T-helper 2 cell (primary cell): ENCODE data around the gene DLG2.
"Not testable (repeated sequence)": the region's sequence is repeated elsewhere in the genome, so short reads cannot be mapped to it uniquely, and the experiment has no call there.

Experiments used
- DNase-seq, 5 experiments: peaks; one replicate each; pipeline versions ENCODE4 v3.0.0 to v3.0.0-alpha.2; 2012 to 2022

Gene DLG2

DNA sequence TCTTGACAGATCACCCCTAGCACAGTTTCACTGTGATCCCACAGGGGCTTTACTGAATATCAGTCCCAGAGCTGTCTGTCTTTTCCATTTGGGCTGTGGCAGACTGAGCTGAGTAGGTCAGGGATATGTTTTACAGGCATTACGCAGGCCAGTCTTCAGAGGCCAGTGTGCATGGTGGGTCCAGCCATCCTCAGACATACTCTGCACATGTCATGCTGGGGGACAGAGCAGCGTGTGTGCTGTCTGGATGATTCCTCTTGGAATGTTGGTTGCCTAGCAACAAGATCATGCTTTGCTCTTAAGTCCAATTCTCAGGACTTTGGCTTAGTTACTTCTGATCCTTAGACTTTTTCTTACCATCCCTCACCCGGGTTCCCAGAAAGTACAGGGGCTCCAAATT lies 736.5 kb downstream of the DLG2 start:
- no peak for DNase-seq

DNA sequence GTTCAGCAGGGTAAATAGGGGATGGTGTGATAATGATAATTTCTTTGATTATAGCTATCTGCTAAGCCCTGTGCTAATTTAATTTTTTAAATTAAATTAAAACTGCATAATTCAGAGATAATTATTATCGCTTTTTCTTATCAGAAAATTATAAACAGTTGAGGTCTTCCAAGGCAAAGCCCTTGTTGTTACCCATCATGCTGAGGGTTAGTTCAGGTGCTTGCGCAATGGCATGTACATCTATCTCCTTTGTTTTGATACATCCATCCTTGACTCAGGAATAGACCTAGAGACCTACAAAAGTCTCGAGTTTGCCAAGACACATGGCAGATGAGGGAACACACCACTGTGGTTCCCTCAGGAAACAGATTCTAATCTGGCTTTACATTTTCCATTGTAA lies 737.6 kb downstream of the DLG2 start:
- DNase-seq, result no peak

DNA sequence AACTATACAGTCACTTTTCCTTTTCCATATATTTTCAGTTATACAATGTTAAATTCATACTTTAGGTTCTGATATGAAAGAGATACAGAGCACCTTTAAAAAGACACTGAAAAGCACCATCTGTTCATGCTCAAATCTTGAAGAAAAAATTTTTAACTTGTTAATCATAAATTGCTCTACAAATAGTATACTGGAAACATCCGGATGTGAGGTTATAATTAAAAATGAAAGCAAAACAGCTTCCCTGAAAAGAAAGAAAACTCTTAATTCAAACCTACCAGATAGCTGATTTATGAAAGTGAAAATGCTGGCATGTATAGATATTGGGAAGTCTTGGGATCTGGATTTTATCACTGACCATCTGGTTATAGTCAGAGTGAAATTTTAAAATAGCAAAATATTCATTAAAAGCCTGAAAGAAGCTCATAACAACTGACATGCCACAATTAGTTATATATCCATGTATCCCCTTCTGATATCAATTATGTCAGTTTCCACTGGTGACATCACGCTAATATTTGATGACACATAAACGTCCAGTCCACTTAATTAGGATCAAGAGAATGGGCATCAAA lies 740.0 kb downstream of the DLG2 start:
- DNase-seq, result no peak

DNA sequence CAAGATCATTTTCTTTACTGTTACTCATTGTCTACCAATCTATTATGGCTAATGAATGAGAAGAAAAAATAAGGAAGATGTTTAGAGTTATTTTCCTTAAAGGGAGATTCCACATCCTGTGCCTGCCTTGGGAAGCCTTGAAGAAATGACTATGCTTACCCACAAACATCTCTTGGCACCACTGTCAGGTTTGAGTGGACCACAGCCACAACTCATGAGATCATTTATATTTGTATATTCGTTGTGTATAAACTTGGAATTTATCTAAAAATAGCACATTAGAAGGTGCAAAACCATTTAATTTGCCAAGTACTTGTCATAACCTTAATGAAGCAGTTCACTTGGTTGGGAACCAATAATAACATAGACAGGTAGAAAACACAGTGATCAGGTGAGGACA lies 740.8 kb downstream of the DLG2 start:
- DNase-seq, result no peak

DNA sequence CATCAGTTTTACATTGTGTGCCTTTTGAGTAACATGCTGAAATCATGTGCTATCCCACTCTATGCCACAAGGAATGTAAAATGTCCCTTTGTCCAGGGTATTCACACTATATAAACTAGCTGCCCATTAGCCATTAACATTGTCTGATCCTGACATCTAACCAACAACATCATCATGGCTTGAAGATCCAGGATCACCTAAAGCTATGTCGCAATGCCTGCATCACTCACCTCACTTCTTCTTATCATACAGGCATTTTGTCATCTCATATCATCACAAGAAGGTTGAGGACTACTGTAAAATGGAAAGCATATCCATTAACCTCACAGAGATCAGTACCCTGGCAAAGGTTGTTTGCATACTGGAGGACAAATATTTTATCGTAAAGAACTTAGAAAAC lies 742.3 kb downstream of the DLG2 start:
- no peak for DNase-seq

DNA sequence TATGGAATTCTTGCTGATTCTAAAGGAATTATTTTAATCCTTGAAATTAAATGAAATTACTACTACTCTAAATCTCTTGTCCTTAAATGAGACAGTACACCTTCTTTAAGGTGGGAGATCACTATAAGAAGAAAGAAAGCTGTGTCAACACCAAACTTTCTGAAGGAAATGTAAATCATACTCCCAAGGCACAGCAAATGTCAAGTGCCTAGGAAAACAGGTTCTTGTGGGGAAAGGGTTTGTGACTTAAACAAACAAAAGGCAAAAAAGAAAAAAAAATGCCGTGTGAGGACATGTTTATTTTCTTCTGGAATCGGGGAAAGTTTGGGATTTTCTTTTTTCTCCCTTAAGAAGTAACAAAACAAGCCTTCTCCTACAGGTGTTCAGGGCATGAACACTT lies 745.1 kb downstream of the DLG2 start:
- no peak for DNase-seq

DNA sequence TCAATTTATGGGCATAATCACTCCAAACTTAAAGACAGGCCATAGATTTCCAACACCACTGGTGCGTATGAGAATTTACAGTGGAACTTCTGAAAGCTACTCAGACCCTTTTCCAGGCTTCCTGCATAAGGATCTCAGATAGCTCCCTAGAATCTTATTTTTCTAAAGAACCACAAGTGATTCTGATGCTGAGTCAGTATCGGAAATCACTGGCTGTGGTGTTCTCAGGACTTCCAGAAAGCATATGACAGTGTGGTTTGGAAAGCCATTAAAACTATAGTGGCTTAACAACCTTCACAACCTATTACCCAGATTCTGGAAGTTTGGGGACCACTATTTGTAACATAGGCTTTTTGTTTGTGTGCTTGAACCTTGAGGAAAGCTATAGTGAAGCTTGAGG lies 756.0 kb downstream of the DLG2 start:
- DNase-seq, result no peak

DNA sequence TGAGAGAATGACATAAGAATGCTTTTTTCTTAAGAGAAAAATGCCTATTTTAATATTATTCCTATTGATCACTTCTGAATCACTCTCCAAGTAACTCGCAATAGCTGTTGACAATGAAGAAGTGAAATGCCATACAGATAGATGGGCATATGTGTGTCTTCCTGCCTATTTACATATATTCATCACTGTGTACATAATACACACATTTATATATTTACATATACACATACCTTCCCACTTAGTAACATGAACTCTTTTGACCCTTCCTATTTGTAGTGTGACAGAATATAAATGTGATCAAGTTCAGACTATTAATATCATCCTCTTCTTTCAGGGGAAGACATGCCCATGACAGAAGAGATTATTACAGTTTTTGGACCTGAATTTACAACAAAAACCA lies 756.7 kb downstream of the DLG2 start:
- DNase-seq, result no peak

DNA sequence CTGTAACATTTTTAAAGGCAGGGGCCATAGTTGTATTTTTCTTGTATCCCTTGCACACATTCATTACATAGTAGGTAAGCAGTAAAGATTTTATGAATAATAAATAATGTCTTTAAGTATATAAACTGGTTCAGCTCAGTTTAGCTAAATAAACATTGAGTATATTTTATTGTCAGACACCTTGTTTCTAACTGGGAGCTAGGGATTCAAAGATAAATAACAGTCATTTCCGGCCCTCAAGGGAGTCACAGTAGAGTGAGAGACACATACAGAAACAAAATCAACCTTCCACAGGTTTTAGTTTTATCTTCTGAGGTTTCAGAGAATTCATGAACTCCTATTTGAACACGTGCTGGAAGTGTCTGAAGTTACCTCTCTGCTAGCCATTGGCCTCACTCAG lies 760.2 kb downstream of the DLG2 start:
- no peak for DNase-seq

DNA sequence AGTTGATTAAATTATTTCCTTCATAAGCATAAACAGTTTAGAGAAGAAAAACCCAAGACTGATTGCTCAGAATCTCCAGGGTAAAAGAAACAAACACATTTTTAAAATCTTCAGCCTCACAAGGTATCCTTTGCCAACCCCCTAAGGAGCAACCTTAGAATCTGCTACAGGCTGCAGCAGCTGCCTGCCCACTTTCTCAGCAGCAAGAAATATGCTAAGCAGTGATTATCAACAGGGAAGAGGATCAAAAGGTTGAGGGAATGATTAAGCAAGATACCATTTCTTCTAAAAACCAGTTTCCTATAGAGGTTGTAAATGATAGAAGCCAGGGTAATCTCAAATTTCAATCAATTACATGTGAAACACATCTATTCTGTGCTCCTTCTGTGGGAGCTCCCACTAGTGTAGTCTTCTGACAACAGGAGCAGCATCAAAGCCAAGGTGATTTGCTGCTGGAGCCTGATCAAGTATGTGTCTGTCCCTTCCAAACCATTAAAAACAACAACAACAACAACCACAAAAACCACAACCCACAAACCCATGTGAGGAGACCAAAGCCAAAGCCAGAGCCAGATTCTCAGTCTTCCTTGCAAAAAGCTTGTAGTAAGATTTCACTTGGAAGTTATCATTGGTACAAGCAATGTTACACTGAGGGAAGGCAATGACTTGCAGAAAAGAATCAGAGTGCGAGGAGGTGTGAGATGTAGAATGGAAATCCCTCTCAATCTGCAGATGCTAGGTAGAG lies 761.2 kb downstream of the DLG2 start:
- DNase-seq, result no peak

DNA sequence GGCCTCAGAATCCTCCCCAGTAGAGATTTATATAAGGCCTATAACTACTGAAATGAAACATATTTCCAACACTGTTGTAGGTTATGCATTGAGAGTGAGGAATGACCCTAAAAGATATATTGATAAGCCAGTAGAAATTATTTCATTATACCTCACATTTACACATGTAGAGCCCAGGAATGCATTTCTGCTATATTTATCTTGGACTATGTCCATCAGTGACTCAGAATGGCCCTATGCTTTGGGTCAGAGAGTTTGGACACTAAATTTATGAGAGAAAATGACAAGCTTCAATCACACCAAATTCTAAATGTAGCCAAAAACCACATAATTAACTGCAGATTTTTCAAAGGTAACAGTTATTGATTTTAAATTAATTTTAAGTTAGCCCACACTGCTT lies 761.9 kb downstream of the DLG2 start:
- no peak for DNase-seq

DNA sequence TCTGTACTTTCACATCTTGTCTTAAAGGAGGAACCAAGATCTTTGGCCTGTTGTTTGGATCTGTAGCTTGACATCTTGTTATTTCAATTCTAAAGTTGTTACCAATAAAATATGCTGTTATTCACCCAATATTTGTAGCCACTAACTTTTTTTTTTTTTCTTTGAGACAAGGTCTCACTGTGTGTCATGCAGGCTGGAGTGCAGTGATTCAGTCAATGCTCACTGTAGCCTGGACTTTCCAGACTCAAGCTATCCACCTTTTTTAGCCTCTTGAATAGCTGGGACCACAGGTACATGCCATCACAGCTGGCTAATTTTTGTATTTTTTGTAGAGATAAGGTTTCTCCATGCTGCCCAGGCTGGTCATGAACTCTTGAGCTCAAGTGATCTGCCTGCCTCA lies 769.4 kb downstream of the DLG2 start:
- no peak for DNase-seq

DNA sequence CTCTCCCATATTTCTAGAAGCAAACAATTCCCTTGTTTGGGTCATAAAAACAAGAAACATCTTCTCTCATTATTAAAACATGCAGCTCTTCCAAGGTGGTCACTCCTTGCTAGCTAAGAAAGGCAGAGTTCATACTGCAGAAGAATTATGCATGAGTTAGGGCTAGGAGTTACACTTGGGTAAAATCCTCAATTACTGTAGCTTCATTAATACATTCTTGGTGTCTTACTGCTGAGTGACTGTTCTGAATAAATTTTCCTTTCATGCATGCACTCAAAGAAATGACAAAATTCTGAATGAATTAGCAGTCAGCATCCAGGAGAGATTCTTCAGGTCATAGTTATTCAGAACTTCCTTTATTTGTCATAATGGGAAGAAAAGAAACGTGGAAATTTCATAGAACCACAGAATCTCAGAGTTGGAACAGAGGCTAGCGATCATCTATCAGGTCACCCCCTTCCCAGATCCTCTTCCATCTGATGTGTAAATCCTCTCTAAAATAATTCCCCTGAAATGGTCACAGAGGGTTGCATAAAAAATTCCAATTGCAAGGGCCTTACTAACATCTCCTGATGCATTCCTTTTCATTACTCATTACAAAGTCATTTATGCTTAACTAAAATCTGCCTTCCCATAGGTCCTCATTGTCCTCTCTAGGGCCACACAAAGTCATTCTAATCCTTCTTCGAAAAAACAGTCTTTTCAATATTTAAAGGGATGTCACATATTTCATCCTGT lies 771.5 kb downstream of the DLG2 start:
- DNase-seq, result no peak

DNA sequence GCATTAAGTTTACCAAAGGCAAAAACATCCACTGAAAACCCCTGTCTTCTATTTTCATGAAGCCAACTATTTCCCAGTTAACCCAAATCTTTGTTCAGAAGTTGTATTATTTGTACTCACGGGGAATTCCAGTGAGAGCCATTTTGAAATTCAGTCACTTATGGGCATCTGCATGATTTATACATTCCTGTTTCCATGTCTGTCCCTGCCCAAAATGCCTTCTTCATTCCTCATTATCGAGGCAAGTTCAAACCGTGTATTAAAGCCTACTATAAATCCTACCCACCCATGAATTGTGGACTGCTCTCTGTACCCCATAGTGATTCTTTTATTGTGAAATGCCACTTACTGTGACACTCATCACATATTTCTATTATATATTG lies 772.7 kb downstream of the DLG2 start:
- no peak for DNase-seq

DNA sequence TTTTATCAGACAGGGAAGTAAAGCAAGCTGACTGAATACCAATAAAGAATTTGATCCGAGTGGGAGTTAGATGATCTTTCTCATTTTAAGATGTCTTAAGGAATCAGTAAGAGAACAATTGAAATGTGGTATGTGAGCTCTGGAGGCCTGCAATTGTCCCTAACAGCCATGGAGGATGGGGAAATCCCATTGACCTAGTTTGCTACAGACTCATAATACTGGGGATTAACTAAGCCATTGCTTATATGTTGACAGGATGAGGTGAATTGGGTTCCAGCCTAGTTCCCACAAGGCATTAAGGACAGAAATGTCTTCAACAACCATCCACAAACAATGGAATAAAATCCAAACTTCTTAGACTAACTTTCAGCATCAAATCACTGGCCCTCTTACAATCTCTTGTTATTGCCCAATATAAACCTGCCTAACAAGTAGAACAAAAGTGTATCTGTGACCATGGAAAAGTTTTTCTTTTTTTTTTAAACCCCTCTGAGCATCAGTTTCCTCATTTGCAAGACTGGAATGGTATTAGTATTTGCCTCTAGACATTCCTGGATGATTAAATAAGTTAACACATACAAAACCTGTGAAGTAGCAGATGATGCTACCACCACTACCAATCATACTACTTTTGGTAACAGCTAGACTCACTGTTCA lies 773.2 kb downstream of the DLG2 start:
- no peak for DNase-seq

DNA sequence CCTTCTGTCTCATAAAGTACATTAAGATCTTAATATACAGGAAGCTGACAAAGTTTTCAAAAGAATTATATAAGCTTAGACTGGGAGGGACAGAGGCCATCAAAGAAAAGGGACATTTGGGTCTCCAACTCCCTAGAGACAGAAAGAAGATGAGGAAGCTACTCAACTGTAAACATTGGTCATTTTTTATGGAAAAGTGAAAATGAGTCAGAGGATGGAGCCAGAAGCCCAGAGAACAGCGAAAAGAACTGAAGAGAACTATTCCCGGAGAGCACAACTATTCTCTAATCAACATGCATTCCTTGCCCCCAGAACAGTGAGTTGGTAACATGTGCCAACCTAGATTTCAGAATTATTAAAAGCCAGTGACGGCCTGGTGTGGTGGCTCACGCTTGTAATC lies 779.3 kb downstream of the DLG2 start:
- DNase-seq, result no peak

DNA sequence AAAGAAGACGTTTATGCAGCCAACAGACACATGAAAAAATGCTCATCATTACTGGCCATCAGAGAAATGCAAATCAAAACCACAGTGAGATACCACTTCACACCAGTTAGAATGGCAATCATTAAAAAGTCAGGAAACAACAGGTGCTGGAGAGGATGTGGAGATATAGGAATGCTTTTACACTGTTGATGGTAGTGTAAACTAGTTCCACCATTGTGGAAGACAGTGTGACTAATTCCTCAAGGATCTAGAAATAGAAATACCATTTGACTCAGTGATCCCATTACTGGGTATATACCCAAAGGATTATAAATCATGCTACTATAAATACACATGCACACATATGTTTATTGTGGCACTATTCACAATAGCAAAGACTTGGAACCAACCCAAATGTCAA lies 786.9 kb downstream of the DLG2 start:
- not testable (repeated sequence) for DNase-seq

DNA sequence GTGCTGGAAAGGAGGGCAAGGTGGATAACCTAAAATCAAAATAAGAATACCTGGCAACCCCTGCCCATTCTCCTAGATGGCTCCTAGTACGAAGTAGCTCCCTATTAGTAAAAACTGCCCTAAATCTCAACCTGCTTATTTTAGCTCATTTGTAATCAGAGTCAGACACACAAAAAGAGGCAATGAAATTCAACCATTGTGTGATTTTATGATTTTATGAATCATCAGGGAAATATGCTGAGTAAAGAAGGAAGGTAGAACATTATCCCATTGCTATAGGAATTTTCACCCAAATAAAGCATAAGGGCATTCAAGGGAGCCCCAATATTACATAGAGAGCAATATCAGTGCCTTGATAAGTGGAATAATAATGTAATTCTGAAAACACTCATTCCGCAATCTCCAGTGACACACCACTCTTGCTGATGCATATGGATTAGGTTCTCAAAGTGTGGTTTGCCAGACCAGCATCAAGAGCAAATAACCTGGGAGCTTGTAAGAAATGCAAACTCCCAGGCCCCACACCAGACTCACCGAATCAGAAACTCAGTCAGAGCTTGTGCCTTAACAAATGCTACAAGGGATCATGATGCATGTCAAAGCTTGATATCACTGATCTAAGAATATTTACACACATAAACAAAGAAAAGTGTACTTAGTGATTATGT lies 789.6 kb downstream of the DLG2 start:
- DNase-seq, result no peak

DNA sequence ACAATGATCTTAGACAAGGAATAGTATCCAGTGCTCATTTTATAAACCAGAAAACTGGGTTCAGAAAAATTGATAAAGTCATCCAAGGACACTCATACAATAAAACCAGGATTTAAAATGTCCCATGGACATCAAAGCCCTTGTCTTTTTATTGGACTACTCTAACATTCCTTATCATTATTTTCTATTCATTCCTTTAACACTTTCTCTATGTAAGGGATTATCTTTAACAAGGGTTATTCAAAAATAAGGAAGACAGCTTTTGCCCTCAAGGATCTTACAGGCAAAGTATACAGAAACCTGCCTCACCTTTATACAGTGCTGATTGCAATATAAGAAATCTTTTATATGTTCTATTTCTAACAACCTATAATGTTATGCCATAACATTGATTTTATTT lies 790.8 kb downstream of the DLG2 start:
- DNase-seq, result no peak

DNA sequence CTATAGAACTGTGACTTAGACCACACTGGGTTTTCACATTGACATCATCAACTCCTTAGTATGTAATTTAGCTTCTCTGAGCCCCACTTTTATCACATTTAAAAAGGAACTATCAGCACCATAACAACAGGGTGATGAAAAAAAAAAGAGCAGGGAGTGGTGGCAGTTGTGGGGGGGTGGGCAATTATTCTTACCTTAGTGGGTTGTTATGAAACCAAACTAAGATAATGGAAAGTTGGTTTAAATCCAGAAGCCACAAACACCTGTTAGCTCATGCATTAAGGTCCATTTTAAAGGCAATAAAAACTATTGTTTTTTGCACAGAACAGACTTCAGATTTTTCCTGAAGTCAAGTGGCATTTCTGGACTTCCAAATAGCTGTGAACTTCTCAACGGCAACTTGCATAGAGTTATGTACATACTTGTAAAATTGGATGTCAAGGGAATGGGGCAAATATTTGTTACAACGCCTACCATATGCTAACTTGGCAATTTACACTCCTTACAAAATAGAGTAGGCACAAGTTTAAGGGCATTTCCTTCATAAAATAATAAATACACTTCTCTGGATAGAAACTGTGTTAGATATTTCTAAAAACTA lies 793.6 kb downstream of the DLG2 start:
- DNase-seq, result no peak

DNA sequence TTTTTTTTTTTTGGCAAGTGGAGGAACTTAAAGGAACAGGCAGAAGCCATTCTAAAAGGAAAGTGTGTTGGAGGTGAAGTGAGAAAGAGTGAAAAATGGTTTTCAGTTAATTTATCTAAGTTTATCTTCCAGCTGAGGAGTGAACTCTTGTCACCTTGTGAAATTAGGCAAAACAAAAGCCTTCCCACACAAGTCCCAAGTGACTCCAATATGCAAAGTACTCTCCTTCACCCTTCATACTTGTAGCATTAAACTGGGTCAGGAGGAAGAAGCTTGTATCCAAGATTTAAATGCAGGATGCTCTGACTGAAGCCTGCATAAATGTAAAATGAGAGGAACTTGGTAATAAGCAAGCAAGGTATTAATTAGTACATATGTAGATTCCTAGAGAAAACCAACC lies 796.8 kb downstream of the DLG2 start:
- DNase-seq, result no peak

DNA sequence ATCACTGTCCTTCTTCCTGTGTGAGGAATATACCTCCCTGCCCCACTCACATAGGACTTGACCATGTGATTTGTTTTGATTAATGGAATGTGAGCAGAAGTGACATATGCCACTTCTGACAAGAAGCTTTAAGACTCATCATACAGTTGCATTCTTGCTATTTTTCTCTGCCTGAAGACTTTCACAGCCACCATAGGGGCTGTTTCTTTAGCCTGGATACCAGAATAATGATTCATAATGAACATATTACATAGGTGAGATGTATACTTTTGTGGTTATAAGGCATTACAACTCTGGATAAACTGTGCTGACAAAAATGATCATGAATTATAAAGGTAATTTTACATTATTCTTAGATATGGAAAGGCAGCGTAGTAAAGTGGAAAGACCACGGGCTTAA lies 798.0 kb downstream of the DLG2 start:
- DNase-seq, result no peak

DNA sequence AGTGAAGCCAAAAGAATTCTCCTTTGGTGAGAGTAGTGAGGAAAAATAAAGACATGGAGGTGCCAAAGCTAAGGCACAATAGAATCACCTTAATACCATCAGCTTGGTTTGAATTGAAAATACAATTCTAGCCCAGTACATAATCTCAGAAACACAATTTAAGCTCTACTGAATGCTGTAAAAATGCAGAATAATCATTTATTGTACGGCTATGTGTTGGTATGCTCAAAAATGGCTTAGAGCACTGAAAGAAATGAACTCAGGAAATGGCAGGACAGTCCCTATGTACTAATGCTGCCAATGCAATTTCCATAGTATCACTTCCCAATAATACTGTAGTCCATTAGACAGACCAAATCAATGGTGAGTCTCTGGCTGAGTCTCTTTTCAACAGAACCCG lies 798.5 kb downstream of the DLG2 start:
- no peak for DNase-seq
